A673 (cell line): ENCODE measurements around the gene PRKAG2.

Experiments
- CTCF ChIP-seq: fragments of 300-800, 200-600 bp; sonication (generic); conservative IDR thresholded peaks from 2 replicates; pipeline ENCODE4 v1.5.1; 2017; ENCODE audit warnings: low read depth, mild to moderate bottlenecking, antibody characterized with exemption, low read length, moderate library complexity, mixed read lengths
- EZH2 ChIP-seq: fragments of 200-600 bp; sonication (generic); IDR thresholded peaks from 2 replicates; pipeline ENCODE4 v1.6.1; 2017; ENCODE audit warnings: borderline replicate concordance, low read depth, mild to moderate bottlenecking, mixed read lengths, antibody characterized with exemption, low read length; ENCODE audit not compliant: poor library complexity, severe bottlenecking

GRCh38 chr7:151689196-151689971, 187.5 kb downstream of the PRKAG2 start:
- TF ChIP-seq CTCF = no peak
- TF ChIP-seq EZH2 = no peak
